Activated naive CD4-positive, alpha-beta T cell treated with anti-CD3 and anti-CD28 coated beads for 36 hours (primary cell): Measurements from ENCODE around the gene CNTLN. TPM values are rescaled to one million over a fixed set of nuclear protein-coding genes. Genes with fewer than 3 reads are reported as not detected.
"Not testable (repeated sequence)": the region's sequence is repeated elsewhere in the genome, so short reads cannot be mapped to it uniquely, and the experiment has no call there.

Source experiments
- CTCF ChIA-PET: fragments of 350-600 bp; sonication (Branson Sonifier 250); formaldehyde crosslinking; loops from one replicate; lab custom pipeline; 2021; ENCODE audit warnings: antibody characterized with exemption; lab: Charles Lee
- DNase-seq: peaks from one replicate; pipeline ENCODE4 v3.0.0-alpha.2; 2020
- H3K27ac Mint-ChIP-seq: one replicate; pipeline ENCODE4 v1.8.0; 2021; ENCODE audit warnings: mild to moderate bottlenecking, mixed read lengths
- H3K27me3 Mint-ChIP-seq: one replicate; pipeline ENCODE4 v1.8.0; 2021; ENCODE audit warnings: low read depth, mixed read lengths
- H3K36me3 Mint-ChIP-seq: one replicate; pipeline ENCODE4 v1.8.0; 2021; ENCODE audit warnings: low read depth, mixed read lengths
- H3K4me1 Mint-ChIP-seq: one replicate; pipeline ENCODE4 v1.8.0; 2021; ENCODE audit warnings: low read depth, mixed read lengths
- H3K4me3 Mint-ChIP-seq: one replicate; pipeline ENCODE4 v1.8.0; 2021; ENCODE audit warnings: mild to moderate bottlenecking, moderate library complexity, mixed read lengths
- H3K9me3 Mint-ChIP-seq: one replicate; pipeline ENCODE4 v1.8.0; 2021; ENCODE audit warnings: mixed read lengths
- intact Hi-C: fragments of 100-400 bp; cut with micrococcal nuclease; formaldehyde crosslinking; loops from one replicate; pipeline ENCODE4 v1.15.1; 2023
- total RNA-seq, 2 experiments: library from RNA; stranded (reverse); gene quantifications; one replicate each; pipeline ENCODE4 v1.2.3, GENCODE V29; 2021

Gene CNTLN
- total RNA-seq, 2 experiments from 2014 or later: 0.10 to 0.25 TPM

- no peak for DNase-seq
- H3K27ac Mint-ChIP-seq: no peak overlapping the region
- CTCF ChIA-PET: interaction anchor here (0.6 kb wide), 1 partner anchor 52 kb away, joined by 4 read pairs; no protein-coding TSS in a partner anchor
- peaks cover 11% of the 10 kb centered on the region for H3K4me1 Mint-ChIP-seq
- no peaks in the 10 kb centered on the region for H3K9me3 Mint-ChIP-seq
- peaks cover 32% of the 10 kb centered on the region for H3K27me3 Mint-ChIP-seq
- H3K36me3 Mint-ChIP-seq: peaks cover 2% of the 10 kb centered on the region
- intact Hi-C loops: no loop called here
- peak overlapping the region; percentile 44 for H3K4me3 Mint-ChIP-seq
Measured at GRCh38 chr9:17135295-17136160, 688 bp downstream of the CNTLN start.

- peaks cover 29% of the 10 kb centered on the region for H3K27me3 Mint-ChIP-seq
- peaks cover 11% of the 10 kb centered on the region for H3K4me1 Mint-ChIP-seq
- H3K27ac Mint-ChIP-seq: no peak overlapping the region
- no peak overlapping the region for H3K4me3 Mint-ChIP-seq
- CTCF ChIA-PET: no interaction called here
- intact Hi-C loops: no loop called here
- no peak for DNase-seq
- peaks cover 2% of the 10 kb centered on the region for H3K36me3 Mint-ChIP-seq
- H3K9me3 Mint-ChIP-seq: peaks cover 4% of the 10 kb centered on the region
Measured at GRCh38 chr9:17137566-17137965, 2.7 kb downstream of the CNTLN start.

GRCh38 chr9:17138503-17138902 lies 3.7 kb downstream of the CNTLN start:
- H3K36me3 Mint-ChIP-seq: peaks cover 2% of the 10 kb centered on the region
- peaks cover 11% of the 10 kb centered on the region for H3K4me1 Mint-ChIP-seq
- CTCF ChIA-PET: no interaction called here
- H3K27me3 Mint-ChIP-seq: peaks cover 26% of the 10 kb centered on the region
- H3K27ac Mint-ChIP-seq: no peak overlapping the region
- intact Hi-C loops: no loop called here
- H3K9me3 Mint-ChIP-seq: peaks cover 4% of the 10 kb centered on the region
- no peak for DNase-seq
- no peak overlapping the region for H3K4me3 Mint-ChIP-seq

GRCh38 chr9:17140418-17140817 lies 5.6 kb downstream of the CNTLN start:
- peaks cover 13% of the 10 kb centered on the region for H3K27me3 Mint-ChIP-seq
- H3K4me1 Mint-ChIP-seq: peaks cover 5% of the 10 kb centered on the region
- CTCF ChIA-PET: interaction anchor here (0.6 kb wide), 1 partner anchor 48 kb away, joined by 4 read pairs; no protein-coding TSS in a partner anchor

GRCh38 chr9:17148324-17148723 lies 13.5 kb downstream of the CNTLN start:
- no peak overlapping the region for H3K4me3 Mint-ChIP-seq
- intact Hi-C loops: no loop called here
- no peaks in the 10 kb centered on the region for H3K36me3 Mint-ChIP-seq
- CTCF ChIA-PET: no interaction called here
- no peak overlapping the region for H3K27ac Mint-ChIP-seq
- no peaks in the 10 kb centered on the region for H3K27me3 Mint-ChIP-seq
- peaks cover 4% of the 10 kb centered on the region for H3K9me3 Mint-ChIP-seq
- no peak for DNase-seq
- H3K4me1 Mint-ChIP-seq: no peaks in the 10 kb centered on the region

More at GRCh38 chr9:17140418-17140817, 5.6 kb downstream of the CNTLN start:
- H3K4me3 Mint-ChIP-seq: no peak overlapping the region
- peaks cover 4% of the 10 kb centered on the region for H3K9me3 Mint-ChIP-seq
- no peak overlapping the region for H3K27ac Mint-ChIP-seq
- H3K36me3 Mint-ChIP-seq: no peaks in the 10 kb centered on the region
- DNase-seq: no peak
- intact Hi-C loops: no loop called here

GRCh38 chr9:17159469-17159868 lies 24.6 kb downstream of the CNTLN start:
- Mint-ChIP-seq H3K27me3 (no peaks in the 10 kb centered on the region), H3K4me3 (no peak overlapping the region), H3K9me3 (no peaks in the 10 kb centered on the region), H3K36me3 (no peaks in the 10 kb centered on the region), H3K4me1 (no peaks in the 10 kb centered on the region), H3K27ac (no peak overlapping the region)
- CTCF ChIA-PET: no interaction called here
- intact Hi-C loops: loop anchor here (10.0 kb wide), 1 partner anchor 55 kb away; no protein-coding TSS in a partner anchor
- no peak for DNase-seq

DNA sequence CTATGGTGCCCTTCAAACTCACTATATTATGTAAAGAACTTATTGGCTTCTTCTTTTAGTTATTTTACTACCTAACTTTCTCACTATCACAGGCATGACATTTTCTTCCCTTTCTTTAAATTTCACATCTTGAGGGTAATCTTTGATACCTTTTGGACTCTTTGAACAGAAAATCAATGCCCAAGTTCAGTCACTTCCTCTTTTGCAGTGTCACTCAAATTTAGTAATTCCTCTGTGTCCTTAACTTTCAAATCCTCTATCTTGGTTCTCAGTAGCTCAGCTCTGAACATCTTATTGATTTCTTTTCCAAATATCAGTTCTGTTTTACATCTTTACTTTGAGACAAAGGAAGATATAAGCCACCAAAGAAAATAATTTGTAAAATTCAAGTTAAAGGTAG lies 25.5 kb downstream of the CNTLN start:
- CTCF ChIA-PET: no interaction called here
- Mint-ChIP-seq H3K4me3 (no peak overlapping the region), H3K36me3 (no peaks in the 10 kb centered on the region), H3K27me3 (no peaks in the 10 kb centered on the region), H3K27ac (no peak overlapping the region), H3K4me1 (no peaks in the 10 kb centered on the region), H3K9me3 (no peaks in the 10 kb centered on the region)
- intact Hi-C loops: no loop called here
- DNase-seq: no peak

DNA sequence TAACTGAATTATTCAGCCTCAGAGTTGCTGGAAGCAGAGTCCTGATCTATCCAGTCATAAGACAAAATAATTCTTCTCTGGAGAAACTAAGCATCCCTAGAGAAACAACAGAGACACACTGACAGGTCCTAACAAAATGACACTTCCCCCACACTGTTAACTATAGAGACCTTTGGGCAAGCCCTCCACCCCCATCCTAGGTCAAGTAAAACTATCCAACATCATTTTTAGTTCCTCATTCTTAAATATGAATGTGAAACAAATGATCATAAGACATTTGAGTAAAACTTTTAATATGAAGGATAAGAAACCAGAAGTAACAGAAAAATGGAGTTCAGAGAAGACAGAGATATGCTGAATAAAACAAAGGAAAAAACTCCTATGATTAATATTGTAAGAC lies 30.9 kb downstream of the CNTLN start:
- no peaks in the 10 kb centered on the region for H3K27me3 Mint-ChIP-seq
- no peak overlapping the region for H3K4me3 Mint-ChIP-seq
- CTCF ChIA-PET: no interaction called here
- DNase-seq: no peak
- intact Hi-C loops: no loop called here
- no peaks in the 10 kb centered on the region for H3K4me1 Mint-ChIP-seq
- no peak overlapping the region for H3K27ac Mint-ChIP-seq
- H3K9me3 Mint-ChIP-seq: peaks cover 1% of the 10 kb centered on the region
- no peaks in the 10 kb centered on the region for H3K36me3 Mint-ChIP-seq

- H3K27ac Mint-ChIP-seq: no peak overlapping the region
- CTCF ChIA-PET: interaction anchor here (1.0 kb wide), 1 partner anchor 274 kb away, joined by 4 read pairs; no protein-coding TSS in a partner anchor
- H3K27me3 Mint-ChIP-seq: no peaks in the 10 kb centered on the region
- H3K4me3 Mint-ChIP-seq: no peak overlapping the region
- peaks cover 1% of the 10 kb centered on the region for H3K9me3 Mint-ChIP-seq
- no peaks in the 10 kb centered on the region for H3K36me3 Mint-ChIP-seq
- DNase-seq: no peak
- intact Hi-C loops: no loop called here
- no peaks in the 10 kb centered on the region for H3K4me1 Mint-ChIP-seq
Measured at GRCh38 chr9:17166346-17166745, 31.5 kb downstream of the CNTLN start.

DNA sequence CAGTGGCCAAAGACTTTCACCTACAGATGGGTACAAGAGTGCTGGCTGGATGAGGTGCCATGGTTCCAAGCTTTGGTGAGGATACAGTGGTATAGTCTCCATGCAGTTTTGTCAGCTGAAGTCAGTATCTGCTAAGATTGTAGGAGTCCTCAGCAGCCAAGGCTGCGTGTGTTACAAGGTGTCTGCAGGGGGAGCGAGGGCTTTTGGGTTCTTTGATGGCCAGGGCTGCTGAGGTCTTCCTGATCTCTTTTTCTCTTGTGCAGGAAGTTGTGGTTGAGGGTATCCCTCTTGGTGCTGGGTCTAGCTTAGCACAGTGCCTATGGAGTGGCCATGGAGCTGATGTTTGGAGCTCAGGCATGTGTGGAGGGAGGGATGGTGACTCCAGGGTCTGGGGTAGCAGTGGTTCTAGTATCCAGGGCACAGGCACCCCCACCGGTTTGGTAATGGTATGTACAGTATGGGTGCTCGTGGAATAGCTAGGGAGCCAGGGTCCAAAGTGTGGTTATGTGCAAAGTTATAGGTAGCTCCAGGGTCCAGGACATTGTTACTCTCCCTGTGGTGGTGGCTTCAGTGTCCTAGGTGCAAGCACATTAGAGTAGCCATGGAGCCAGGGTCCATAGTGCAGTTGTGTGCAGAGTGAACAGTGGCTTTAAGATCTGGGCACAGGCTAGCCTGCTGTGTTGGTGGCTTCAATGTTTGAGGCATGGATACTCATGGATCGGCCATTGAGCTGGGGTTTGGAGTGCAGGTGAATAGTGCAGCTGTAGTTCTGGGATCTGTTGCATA lies 36.7 kb downstream of the CNTLN start:
- Mint-ChIP-seq H3K9me3 (peaks cover 3% of the 10 kb centered on the region), H3K27me3 (no peaks in the 10 kb centered on the region), H3K4me1 (no peaks in the 10 kb centered on the region), H3K4me3 (no peak overlapping the region), H3K36me3 (no peaks in the 10 kb centered on the region), H3K27ac (no peak overlapping the region)
- no peak for DNase-seq
- CTCF ChIA-PET: no interaction called here
- intact Hi-C loops: no loop called here

DNA sequence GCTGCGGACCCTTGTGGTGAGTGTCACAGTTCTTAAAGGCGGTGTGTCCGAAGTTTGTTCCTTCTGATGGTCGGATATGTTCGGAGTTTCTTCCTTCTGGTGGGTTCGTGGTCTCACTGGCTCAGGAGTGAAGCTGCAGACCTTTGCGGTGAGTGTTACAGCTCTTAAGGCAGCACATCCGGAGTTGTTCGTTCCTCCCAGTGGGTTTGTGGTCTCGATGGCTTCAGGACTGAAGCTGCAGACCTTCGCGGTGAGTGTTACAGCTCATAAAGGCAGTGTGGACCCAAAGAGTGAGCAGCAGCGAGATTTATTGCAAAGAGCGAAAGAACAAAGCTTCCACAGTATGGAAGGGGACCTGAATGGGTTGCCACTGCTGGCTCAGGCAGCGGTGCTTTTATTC lies 42.7 kb downstream of the CNTLN start:
- H3K27ac Mint-ChIP-seq, intact Hi-C loops, CTCF ChIA-PET, H3K27me3 Mint-ChIP-seq, H3K4me3 Mint-ChIP-seq, H3K9me3 Mint-ChIP-seq, H3K36me3 Mint-ChIP-seq, H3K4me1 Mint-ChIP-seq, DNase-seq: not testable (repeated sequence)

DNA sequence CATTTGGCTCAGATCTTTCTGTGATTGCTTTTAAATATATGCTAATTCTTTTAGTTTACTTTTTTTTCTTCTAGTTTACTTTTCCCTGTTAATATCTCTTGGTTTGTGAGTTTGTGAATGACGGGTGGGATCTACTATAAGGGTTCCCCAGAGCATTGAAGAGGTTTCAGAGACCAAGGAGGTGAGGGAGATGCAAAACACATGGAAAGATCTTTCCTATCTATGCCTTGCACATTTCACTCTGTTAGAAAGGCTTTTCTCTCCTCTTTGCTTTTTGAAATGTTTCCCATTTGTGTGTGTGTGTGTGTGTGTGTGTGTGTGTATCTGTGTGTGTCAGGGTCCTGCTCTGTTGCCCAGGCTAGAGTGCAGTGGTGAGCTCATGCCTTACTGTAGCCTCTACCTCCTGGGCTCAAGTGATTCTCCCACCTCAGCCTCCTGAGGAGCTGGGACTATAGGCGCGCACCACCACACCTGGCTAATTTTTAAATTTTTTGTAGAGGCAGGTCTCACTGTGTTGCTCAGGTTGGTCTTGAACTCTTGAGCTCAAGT lies 50.7 kb downstream of the CNTLN start:
- Mint-ChIP-seq H3K27me3 (no peaks in the 10 kb centered on the region), H3K9me3 (no peaks in the 10 kb centered on the region), H3K36me3 (no peaks in the 10 kb centered on the region), H3K4me1 (no peaks in the 10 kb centered on the region), H3K27ac (no peak overlapping the region), H3K4me3 (no peak overlapping the region)
- no peak for DNase-seq
- intact Hi-C loops: no loop called here
- CTCF ChIA-PET: no interaction called here
